Stimulated activated CD8-positive, alpha-beta memory T cell treated with anti-CD3 and anti-CD28 coated beads, Interleukin-4, amount 100 ng/mL, for 4 hours (primary cell): ENCODE data around the gene ADAMTSL1.

ENCODE experiments used
- DNase-seq, 2 donors: peaks; one replicate each; pipeline ENCODE4 v3.0.0-alpha.2; 2020; ENCODE audit warnings: low read depth in 2 of 2, low spot score in 1 of 2

The ADAMTSL1 gene

DNA sequence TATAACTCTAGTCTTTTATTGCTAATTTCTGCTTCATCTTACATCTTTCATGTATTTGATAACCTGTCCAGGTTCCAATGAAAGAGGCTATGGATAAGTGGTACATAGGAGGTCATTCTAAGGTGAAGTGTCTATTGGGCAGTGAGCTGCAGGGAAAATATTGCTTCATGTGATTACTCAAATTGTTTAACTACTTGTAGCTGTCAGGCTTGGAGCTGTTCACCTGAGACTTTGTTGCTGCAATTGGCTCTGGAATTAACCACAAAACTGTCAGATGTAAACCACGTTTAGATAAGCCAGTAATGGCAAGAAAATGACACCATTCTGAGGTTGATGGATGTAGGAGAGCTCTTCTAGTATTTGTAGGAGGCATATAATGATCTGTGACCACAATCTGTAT, 26.0 kb downstream of the ADAMTSL1 start:
- DNase-seq, result no peak

DNA sequence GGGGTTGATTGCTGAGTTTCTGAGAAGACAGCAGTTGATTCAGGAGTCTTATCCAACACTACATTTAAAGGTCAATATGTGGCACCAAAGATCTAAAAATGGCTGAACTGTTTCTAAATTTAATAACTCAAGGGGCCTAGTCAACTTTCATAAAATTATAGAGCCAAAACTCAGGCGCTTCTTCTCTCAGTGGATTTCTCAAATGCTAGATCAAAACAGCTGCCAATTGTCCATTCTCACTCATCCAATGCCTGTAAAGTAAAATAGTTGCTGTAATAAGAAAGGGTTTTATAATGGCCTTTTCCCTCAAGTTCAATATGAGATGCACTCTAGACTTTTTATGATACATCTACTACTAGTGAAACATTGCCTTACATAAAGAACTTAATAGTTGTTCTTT, 26.5 kb downstream of the ADAMTSL1 start:
- DNase-seq, result no peak

DNA sequence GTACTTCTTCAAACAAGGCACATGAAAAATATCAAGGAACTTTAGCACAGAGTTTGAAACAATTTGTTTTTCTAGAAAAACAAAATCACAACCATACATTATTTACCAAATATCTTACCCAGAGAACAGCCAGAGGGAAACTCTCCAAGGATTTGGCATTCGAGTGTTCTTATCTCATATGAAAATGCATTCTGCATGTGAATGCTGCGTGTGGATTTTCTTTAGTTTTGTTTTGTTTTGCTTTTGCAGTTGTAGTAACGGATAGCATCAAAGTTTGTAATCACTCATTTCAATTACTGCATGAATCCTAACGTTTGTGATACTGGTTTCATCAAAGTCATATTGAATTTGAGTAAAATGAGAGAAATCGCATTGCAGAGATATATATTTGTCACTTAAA, 28.0 kb downstream of the ADAMTSL1 start:
- DNase-seq, result no peak

DNA sequence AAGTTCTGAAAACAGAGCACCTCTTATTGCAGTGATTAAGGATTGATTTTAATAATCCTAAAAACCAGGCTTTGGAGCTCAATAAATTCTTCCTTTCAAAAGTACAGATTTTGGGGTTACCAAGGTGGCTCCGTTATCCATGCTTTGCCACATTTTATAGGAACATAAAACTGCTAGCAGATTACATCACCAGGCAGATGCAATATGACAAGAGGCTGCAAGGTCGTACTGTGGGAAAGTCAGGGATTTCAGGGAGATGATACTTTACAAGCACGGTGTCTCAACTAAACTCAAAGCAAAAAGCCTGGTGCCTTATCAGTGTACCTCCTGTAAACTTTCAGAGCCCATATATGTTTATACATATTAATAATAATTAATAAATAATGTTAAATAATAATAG, 28.6 kb downstream of the ADAMTSL1 start:
- DNase-seq, result no peak

DNA sequence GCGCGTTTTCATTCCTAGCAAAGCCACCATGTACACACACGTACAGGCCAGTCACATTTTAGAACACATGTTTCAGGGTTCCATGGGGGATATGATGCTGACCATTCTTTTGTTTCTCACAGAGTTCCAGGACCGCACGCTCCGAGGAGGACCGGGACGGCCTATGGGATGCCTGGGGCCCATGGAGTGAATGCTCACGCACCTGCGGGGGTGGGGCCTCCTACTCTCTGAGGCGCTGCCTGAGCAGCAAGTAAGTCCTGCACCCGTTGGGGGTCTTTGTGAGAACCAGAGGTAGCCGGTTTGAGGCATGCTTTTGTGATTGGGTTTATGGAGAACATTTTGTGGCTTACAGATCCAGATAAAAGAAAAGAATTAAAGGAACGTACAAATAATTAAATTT, 30.8 kb downstream of the ADAMTSL1 start:
- DNase-seq, result no peak

DNA sequence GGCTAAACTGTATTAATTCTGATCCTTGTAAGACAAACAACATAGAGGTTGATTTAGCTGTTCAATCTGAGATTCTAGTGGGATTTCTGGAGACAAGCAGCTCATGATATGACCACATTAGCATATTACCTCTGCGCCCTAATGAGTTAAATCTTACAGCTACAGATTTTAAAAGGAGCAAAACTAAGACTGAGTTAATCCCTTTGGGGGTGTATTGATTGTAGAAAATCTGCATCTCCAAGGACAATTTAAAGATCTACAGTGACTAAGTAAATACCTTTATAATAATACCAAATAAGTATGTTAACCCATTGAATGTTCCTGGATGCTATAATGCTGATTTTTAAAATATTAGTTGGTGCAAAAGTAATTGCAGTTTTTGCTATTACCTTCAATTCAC, 33.2 kb downstream of the ADAMTSL1 start:
- DNase-seq, result no peak

DNA sequence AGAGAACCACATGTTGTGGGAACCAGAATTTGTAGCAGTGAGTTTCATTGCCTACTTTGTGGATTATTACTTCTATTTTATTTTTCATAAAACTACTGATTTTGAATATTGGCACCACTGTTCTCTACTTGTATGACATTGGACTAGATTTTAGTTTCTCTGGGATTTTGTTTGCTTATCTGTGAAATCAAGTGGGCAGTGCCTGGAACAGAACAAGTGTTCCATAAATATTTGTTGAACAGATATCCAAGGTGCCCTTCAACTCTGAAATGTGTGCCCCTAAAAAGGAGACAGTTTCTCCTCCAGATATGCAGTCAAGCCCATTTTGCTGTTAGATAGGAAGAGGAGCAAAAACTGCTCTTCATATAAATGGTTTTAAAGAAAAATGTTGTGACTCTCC, 42.6 kb downstream of the ADAMTSL1 start:
- DNase-seq, result no peak

DNA sequence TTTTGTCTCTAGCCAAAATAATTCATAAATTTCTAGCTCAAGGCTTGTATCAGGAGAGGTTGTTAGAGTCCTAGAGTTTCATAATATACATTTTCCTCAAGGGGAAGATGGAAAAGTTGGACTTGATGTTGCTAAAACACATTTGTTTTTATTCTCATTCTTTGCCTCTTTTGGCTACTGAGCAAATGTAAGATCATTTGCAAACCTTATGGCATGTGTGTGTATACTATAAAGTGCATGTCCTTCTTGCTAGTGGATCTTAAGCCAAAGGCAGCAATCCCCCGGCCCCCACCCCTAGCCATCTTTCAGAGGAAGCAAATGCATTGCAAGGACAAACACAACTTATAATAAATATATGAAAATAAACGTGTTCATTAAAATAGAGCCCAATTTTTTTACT, 43.0 kb downstream of the ADAMTSL1 start:
- no peak for DNase-seq

DNA sequence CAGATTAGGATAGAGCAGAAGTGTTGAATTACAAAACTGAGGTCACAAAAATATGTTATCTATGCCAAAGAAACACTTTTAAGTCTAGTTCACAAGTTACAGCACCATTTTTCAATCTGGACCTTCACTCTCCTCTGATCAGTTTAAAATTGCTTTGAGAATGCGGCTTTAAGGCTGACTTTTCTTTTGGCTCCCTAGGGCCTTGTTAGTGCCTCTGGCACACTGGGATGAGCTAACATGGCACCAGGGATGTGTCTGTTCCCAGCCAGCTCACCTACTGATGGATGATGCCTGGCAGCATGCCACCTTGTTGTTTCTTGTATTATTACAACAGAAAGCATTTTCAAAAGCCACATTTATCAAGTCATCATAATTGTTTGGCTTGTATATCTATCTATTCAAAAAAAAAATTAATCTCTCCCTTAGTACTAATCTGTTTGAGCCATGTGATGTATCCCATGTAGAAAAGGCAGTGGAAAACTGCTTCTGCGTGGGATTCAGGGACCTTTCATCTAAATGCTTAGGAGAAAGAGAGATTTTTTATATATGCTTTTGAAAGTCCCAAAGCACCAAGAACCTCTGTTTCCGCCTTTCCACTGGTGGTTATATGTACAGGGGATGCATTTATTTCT, 46.6 kb downstream of the ADAMTSL1 start:
- no peak for DNase-seq

DNA sequence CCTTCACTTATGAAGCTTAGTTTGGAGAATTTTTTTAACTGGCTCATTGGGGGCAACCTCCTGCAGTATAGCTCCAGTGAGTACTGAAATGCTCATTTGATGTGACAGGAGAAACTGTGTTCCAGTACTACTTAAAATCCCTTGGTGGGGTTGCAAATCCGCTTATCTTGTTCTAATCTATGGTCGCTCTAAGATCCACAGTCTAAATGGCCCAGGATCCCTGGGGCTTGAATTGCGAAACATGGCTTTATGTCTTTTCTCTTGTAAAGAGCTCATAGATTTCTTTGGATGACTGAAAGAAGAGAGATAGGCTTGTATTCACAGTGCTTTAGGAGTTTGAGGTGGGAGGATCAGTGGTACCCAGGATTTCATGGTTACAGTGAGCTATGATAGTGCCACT, 52.7 kb downstream of the ADAMTSL1 start:
- no peak for DNase-seq

DNA sequence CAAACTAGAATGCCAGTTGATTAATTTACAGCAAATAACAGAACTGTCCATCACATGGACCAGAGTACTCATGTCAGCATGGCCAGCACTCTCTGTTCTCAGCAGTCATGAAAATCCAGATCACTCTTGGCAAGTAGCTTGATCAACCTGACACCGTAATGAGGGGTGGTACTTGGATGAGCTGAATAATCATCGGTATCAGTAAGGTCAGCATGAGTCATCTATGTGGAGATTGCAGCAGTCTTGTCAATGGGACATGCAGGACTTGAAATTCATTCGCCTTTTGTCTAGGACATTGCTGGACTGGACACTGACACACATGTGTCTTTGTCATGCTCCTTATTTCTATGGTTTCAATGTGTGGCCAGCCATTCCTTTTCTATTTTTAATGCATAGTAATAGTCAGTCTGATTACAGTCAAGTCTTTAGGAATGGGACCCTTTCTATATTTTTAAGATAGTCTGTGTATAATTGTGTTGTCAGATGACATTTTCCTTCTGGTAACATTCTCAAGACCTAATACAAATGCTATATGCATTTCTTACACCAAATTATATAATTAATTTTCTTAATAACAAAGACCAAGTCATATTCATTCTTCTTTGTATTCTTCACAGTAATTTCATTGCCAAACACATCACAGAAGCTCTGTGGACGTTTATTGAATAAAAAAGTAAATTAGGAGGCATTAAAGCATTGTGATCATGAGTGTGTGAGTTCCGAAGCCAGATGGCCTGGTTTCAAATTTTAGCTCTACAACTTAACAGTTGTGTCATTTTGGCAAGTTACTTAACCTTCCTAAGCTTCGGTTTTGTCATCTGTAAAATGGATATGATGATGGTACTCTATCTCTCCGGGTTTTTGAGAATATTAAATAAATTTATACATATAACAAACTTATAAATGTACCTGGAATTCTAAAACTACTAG, 57.4 kb downstream of the ADAMTSL1 start:
- no peak for DNase-seq

DNA sequence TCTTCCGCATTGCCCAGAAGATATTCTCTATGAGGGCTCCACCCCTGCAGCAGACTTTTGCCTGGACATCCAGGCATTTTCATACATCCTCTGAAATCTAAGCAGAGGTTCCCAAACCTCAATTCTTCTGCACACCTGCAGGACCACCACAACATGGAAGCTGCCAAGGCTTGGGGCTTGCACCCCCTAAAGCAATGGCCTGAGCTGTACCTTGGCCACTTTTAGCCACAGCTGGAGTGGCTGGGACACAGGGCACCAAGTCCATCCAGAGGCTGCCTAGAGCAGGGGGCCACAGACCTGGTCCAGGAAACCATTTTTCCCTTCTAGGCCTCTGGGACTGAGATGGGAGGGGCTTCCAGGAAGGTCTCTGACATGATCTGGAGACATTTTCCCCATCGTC, 60.7 kb downstream of the ADAMTSL1 start:
- DNase-seq, result no peak

DNA sequence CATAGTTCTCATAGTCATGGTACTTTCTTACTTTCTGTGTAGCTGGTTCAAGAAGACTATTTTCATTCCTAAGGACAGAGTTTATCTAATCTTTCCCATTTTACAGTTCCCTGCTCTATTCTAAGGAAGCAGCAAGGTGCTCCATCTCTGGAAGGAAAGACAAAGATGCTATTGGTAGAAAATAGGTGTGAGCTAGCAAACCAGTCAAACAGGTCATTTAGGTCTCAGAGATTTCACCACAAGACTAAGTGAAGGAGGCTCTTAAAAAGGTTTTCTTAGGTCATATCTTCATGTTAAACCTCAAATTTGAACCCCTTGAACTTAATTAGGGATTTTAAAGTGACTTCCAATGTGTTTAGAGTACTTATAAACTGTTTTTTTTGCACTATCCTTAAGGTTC, 62.6 kb downstream of the ADAMTSL1 start:
- DNase-seq, result no peak

DNA sequence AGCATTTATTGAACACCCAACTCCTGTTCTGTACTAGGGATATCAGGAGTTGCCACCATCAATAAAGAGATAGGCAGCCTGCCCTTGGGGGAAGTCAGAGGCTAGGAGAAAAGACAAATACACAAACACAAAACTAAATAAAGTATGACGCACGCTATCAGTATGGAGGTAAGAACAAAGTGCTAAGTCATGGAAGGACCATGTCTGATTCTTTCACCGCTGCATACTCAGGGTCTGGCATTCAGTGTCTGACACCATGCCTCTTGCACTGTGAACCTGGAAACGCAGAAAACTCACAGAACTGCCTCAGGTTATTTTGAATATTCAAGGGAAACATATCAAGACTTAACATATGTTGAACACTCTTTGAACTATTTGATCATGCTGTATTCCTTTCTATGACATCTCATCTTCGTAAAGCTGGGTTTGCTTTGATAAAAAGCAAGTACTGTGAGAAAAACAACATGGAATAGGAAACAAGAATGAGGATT, 65.3 kb downstream of the ADAMTSL1 start:
- no peak for DNase-seq

DNA sequence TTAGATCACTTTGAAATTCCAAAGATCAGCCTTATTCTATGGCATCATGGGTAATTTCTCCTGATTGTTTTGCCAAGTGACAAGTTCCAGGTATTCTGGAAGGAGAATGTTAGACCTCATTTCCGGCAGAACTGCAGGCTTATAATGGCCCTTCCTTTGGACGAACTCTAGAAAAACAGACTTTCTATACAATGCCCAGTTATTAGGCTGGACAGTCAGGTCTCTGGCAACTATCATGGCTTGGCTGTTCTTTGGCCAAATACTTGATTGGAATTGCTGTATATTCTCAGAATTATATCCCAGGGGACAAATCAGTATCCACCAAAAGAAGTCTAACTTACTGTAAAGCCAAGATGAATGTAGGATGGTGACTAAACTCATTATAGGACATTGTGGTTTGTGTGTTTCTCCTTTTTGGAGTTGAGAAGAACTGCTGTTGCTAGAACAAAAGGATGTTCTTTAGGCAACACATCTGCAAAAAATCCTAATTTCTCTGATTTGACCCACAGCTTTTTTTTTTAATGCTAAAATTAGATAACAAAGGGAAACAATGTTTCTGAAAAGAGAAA, 69.0 kb downstream of the ADAMTSL1 start:
- no peak for DNase-seq

DNA sequence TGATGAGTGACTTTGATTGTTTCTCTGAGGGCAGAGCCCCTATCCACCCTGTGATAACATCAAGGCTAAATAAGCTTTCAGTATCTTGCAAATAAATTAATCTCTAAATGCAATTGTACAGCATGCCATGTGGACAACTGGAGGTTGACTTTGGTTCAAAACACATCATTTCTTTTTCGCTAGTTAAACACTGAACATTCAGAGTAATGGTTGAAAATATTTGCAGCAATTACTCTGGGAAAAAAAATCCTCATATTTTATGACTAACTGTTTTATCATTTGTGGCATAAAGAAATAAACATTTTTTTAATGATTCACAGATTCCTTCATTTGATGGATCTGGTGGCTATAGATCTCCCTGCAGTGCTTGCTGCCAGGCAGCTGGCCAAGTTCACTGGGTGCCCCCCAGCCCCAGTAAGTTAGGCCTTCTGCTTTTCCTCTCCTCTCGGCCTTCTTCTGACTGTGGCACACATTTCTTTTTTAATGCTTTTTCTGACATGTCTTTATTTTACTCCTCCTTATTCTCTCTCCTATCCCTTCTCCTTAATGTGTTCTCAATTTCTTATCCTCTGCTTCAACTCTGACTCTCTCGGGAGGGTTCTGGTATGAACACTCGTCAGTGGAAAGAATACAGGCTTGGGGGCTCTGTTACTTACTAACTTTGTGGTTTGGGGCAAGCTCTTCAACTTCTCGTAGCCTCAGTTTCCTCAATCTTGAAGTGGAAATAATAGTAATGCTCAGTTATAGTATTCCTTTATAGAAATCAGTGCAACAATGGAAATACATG, 69.6 kb downstream of the ADAMTSL1 start:
- DNase-seq, result no peak

DNA sequence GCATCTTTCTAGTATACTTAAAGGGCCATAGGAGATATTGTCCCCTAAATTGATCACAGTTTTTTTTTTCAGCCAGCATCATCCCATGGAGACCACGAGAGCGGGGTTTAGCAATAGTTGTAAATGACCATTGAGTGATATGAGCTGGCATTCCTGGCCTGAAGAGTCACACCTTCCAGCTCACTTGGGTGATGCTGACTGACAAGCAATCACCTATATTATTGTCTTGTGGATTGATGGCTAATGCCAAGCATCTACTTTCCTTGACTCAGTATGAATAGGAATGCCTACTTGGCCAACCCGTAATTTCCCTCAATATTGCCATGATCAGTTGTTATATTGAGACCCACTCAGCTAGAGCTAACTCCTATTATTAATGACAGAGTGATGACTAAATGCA, 70.5 kb downstream of the ADAMTSL1 start:
- no peak for DNase-seq

DNA sequence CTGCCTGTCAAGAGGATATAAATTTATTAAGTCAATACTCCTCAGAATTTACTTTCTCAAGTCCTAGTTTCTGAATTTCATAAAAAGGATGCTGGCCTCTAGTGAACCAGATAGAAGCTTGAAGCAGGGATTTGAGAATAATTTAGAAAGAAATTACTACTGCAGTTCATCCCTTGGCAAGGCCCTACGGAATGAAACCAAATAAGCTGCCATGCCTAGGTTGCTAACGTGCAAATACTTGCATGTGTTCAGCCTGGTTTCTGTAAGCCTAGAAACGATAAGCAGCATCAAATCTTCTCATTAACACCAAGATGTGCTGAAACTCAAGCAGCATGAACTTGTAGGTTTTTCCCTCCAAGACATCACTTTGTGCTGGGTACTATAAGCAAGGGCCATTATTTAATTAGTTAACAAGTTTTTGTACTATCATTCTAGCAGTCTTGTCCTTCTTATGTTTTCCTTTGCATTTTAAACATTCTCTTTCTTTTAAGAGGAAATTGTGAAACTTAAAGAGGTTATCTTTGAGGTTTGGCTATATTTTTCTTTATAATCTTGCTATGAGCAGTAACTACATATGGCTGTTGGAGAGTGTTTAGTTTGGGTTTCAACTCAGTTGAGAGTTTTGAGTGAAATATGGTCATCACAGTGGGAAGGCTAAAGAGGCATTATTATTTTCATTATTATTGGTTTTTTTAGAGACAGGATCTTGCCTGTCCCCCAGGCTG, 71.8 kb downstream of the ADAMTSL1 start:
- no peak for DNase-seq

DNA sequence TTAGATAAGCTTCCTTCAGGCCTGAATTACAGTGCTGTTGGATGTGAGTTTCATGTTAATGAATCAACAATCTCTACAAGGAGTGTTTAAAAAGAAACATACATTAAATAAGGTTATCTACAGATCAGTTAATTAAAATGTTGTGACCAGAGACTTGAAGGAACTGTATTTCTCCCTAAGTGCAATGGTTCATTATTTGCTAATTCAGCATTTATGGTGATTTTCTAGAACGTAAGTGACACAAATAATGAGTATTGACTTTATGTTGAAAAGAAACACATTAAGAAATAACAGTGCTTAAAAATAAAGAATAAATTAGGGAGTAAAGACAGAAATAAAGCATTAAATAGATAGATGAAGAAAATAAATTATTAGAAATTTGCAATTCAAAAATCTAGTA, 74.5 kb downstream of the ADAMTSL1 start:
- DNase-seq, result no peak

DNA sequence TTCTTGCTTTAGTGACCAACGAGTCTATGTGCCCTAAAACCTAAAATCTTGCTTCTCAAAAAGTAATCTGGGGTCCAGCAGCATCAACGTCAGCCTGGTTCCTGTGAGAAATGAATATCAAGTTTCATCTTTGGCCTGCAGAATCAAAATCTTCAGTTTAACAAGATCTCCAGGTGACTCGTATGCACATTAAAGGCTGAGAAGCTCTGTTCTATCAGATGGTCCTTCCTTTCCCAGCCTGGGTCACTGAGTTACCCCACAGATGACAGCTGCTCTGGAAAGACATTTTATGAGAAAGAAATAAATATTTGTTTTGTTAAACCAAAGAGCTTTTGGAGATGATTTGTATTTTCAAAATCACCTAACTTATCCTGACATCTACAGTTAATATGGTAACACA, 75.8 kb downstream of the ADAMTSL1 start:
- no peak for DNase-seq

DNA sequence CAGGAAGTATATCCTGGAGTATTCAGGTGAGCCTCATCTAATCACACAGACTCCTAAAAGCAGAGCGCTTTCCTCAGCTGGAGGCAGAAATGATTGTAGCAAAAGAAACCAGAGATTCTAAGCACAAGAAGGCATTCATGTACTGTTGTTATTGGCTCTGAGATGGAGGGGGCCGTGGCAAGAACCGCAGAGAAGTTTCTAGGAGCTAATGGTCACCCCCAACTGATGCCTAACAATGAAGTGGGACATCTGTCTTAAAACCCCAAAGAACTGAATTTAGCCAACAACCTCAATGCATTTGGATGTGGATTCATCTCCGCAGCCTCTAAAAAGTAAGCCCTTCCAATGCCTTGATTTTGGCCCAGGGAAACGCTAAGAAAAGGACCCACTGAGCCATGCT, 76.3 kb downstream of the ADAMTSL1 start:
- DNase-seq, result no peak
